ENCODE results near the gene DAPK1. TPM values are rescaled to one million over a fixed set of nuclear protein-coding genes. Genes with fewer than 3 reads are reported as not detected.

The DAPK1 gene
- total and polyA plus RNA-seq, 7 donors: 0.66 to 8.4 (median 2.2) TPM

DNA sequence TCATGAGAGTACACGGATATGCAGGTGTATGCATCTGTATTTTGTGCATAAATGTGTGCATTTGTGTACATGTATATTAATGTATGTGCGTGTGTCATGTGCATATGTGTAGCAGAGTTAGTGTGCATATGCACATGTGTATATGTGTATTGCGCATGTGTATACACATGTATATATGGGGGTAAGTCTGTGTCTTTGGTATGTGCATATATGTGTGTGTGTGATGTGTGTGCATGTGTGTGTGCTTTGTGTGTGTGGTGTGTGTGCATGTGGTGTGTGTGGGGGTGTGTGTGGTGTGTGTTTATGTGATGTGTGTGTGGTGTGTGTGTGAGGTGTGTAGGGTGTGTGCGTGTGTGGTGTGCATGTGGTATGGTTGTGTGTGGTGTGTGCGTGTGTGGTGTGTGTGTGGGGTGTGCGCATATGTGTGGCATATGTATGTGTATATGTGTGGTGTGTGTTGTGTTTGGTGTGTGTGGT lies 215.2 kb downstream of the DAPK1 start:
- Histone ChIP-seq H3K27ac (no peak overlapping the region), H3K9me3 (no peaks in the 10 kb centered on the region), H3K4me1 (peaks cover 13% of the 10 kb centered on the region), H3K4me3 (no peak overlapping the region), H3K36me3 (ENCODE audit: insufficient read depth in 1 of 2, low read depth in 1 of 2) (no peaks in the 10 kb centered on the region), H3K27me3 (ENCODE audit: insufficient read depth in 3 of 3, low read length in 2 of 3) (no peaks in the 10 kb centered on the region)
- no peak for DNase-seq
- peak in 2 of 4 donors; percentile 3 to 22 for ATAC-seq
- intact Hi-C loops (cut with DNase I): no loop called here
- WGBS, 3 donors: 94 to 95% (median 95%) methylated on average over 6 of the region's 6 CpGs
- TF ChIP-seq, protein P1, sequence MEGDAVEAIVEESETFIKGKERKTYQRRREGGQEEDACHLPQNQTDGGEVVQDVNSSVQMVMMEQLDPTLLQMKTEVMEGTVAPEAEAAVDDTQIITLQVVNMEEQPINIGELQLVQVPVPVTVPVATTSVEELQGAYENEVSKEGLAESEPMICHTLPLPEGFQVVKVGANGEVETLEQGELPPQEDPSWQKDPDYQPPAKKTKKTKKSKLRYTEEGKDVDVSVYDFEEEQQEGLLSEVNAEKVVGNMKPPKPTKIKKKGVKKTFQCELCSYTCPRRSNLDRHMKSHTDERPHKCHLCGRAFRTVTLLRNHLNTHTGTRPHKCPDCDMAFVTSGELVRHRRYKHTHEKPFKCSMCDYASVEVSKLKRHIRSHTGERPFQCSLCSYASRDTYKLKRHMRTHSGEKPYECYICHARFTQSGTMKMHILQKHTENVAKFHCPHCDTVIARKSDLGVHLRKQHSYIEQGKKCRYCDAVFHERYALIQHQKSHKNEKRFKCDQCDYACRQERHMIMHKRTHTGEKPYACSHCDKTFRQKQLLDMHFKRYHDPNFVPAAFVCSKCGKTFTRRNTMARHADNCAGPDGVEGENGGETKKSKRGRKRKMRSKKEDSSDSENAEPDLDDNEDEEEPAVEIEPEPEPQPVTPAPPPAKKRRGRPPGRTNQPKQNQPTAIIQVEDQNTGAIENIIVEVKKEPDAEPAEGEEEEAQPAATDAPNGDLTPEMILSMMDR (IDR thresholded peaks at IDR 0.05): no peak

DNA sequence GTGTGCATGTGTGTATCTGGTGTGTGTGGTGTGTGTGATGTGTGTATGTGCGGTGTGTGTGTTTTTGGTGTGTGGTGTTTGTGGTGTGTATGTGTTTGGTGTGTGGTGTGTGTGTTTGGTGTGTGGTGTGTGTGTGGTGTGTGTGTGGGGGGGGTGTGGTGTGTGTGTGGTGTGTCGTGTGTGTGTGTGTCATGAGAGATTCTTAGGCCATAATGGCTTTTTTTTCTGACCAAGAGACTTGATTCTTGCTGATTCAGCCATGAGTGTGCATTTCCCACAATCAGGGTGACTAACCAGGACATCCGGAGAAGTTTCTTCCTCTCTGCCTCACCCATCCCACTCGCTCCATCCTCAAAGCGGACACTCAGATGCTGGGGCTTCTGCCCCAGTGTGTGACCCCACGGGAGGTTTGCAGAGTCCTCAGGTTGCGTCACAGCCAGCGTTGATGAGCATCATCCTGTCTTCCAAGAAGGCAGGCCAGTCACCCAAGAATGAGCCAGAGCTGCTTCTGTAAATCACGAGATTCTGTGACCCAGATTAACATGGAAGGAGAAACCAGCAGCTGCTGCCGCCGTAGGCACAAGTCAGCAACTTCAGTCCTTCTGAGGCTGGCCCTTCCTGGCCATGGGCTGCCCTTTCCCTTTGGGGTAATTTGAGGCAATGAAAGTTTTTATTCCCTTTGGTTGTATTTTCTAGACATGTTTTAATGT lies 215.8 kb downstream of the DAPK1 start:
- ATAC-seq: peak; percentile 84 to 92 (median 92)
- Histone ChIP-seq H3K9me3 (no peaks in the 10 kb centered on the region), H3K4me1 (peaks cover 13% of the 10 kb centered on the region), H3K27ac (peak overlapping the region; percentile 79), H3K4me3 (peak overlapping the region; percentile 6), H3K36me3 (ENCODE audit: insufficient read depth in 1 of 2, low read depth in 1 of 2) (no peaks in the 10 kb centered on the region), H3K27me3 (ENCODE audit: insufficient read depth in 3 of 3, low read length in 2 of 3) (no peaks in the 10 kb centered on the region)
- intact Hi-C loops (cut with DNase I): no loop called here
- WGBS, 3 donors: 21 to 33% (median 30%) methylated on average over 11 of the region's 11 CpGs
- DNase-seq: peak; percentile 92 to 93
- TF ChIP-seq, protein P1 (IDR thresholded peaks at IDR 0.05): no peak

DNA sequence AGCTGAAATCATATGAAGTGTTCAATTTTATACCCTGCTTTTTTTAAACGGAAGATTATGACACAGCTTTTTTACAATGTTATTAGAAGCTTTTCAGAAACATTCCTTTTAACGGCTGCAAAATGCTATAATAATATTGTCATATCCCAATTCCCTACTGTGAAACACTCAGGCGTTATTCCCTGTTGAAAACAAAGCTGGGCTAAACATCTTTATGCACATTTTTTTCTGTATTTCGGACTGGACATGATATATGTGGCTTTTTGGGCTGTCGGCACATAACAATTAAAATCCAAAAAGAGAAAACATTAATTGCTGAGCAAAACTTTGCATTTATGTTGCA lies 216.3 kb downstream of the DAPK1 start:
- Histone ChIP-seq H3K4me3 (peak overlapping the region; percentile 6), H3K27me3 (ENCODE audit: insufficient read depth in 3 of 3, low read length in 2 of 3) (no peaks in the 10 kb centered on the region), H3K9me3 (no peaks in the 10 kb centered on the region), H3K36me3 (ENCODE audit: insufficient read depth in 1 of 2, low read depth in 1 of 2) (no peaks in the 10 kb centered on the region), H3K27ac (peak overlapping the region; percentile 79), H3K4me1 (peaks cover 13% of the 10 kb centered on the region)
- 38 to 59% (median 51%) methylated on average over 5 of the region's 5 CpGs for WGBS, 3 donors
- DNase-seq (no peak), ATAC-seq (no peak)
- TF ChIP-seq, protein P1 (IDR thresholded peaks at IDR 0.05): no peak
- intact Hi-C loops (cut with DNase I): no loop called here

DNA sequence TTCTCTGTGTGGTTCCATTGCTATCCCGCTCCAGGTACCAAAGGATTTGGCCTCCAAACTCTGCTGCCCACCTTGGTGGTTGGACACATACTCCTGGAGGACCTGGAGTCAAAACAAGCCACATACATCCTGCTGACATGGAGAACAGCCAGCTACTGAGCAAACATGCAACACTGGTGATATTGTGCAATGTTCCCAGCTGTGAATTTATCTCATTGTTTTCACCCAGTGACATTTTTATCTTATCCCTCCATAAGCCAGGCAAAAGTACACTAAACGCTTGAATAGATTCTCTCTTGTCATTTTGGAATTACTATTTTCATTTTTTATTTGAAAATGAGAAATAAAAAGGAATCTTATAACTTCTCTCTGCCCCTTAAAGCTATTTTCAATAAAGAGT lies 217.2 kb downstream of the DAPK1 start:
- Histone ChIP-seq H3K36me3 (ENCODE audit: insufficient read depth in 1 of 2, low read depth in 1 of 2) (no peaks in the 10 kb centered on the region), H3K9me3 (no peaks in the 10 kb centered on the region), H3K27me3 (ENCODE audit: insufficient read depth in 3 of 3, low read length in 2 of 3) (no peaks in the 10 kb centered on the region), H3K4me3 (no peak overlapping the region), H3K4me1 (peaks cover 13% of the 10 kb centered on the region), H3K27ac (peak overlapping the region; percentile 79)
- intact Hi-C loops (cut with DNase I): no loop called here
- ATAC-seq: peak; percentile 31 to 63 (median 43)
- 63 to 79% (median 71%) methylated on average over 2 of the region's 2 CpGs for WGBS, 3 donors
- TF ChIP-seq, protein P1 (IDR thresholded peaks at IDR 0.05): no peak
- DNase-seq: no peak

DNA sequence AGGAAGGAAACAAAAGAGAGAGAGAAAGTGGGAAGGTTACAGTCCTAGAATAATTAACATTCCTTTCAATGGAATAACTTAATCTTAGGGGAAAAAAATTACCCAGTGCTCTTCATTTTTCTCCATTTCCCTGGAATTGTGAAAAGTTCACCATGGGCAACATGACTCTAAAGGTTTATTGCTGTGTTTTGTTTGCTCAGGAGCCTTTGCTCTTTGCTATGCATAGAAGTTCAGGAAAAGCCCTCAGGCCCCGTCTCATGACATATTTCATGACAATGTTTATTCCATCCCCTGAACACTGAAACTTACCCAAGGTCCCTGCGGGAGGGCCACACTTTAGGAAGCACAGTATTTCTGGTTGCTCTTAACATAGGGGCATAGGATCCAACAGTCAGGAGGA lies 218.5 kb downstream of the DAPK1 start:
- H3K27ac ChIP-seq: no peak overlapping the region
- H3K4me3 ChIP-seq: no peak overlapping the region
- DNase-seq (no peak), ATAC-seq (no peak)
- peaks cover 13% of the 10 kb centered on the region for H3K4me1 ChIP-seq
- TF ChIP-seq, protein P1 (IDR thresholded peaks at IDR 0.05): no peak
- WGBS, 3 donors: 80 to 92% (median 92%) methylated on average over 2 of the region's 2 CpGs
- no peaks in the 10 kb centered on the region for H3K27me3 ChIP-seq (ENCODE audit: insufficient read depth in 3 of 3, low read length in 2 of 3)
- intact Hi-C loops (cut with DNase I): no loop called here
- no peaks in the 10 kb centered on the region for H3K36me3 ChIP-seq (ENCODE audit: insufficient read depth in 1 of 2, low read depth in 1 of 2)
- H3K9me3 ChIP-seq: no peaks in the 10 kb centered on the region
